Retina (tissue), 1 donor: ENCODE data around the gene HS3ST6.
"Not testable (repeated sequence)": the region's sequence is repeated elsewhere in the genome, so short reads cannot be mapped to it uniquely, and the experiment has no call there.

ENCODE experiments used
- DNase-seq: peaks from one replicate; pipeline ENCODE4 v3.0.0-alpha.2; 2016

HS3ST6 gene

GRCh38 chr16:1946495-1947368, 28.5 kb upstream of the HS3ST6 start:
- no peak for DNase-seq

GRCh38 chr16:1945559-1946391, 27.6 kb upstream of the HS3ST6 start:
- DNase-seq: no peak

GRCh38 chr16:1944612-1945199, 26.5 kb upstream of the HS3ST6 start:
- DNase-seq: no peak

GRCh38 chr16:1942810-1943726, 24.9 kb upstream of the HS3ST6 start, which contains the start of gene MSRB1:
TSS of gene MSRB1 (minus strand) at chr16:1943199. CDS start at chr16:1943156, 43 bp downstream.
- DNase-seq: peak; percentile 93

GRCh38 chr16:1942047-1942809, 24.0 kb upstream of the HS3ST6 start:
- DNase-seq: no peak

- no peak for DNase-seq
Measured at GRCh38 chr16:1941162-1942046, 23.2 kb upstream of the HS3ST6 start.

GRCh38 chr16:1940273-1941161, 22.3 kb upstream of the HS3ST6 start:
- DNase-seq: no peak

GRCh38 chr16:1939833-1940232, 21.6 kb upstream of the HS3ST6 start:
- DNase-seq: not testable (repeated sequence)

- no peak for DNase-seq
Measured at GRCh38 chr16:1938910-1939309, 20.7 kb upstream of the HS3ST6 start.

- DNase-seq: no peak
Measured at GRCh38 chr16:1938316-1938715, 20.1 kb upstream of the HS3ST6 start.

- no peak for DNase-seq
Measured at GRCh38 chr16:1936945-1937479, 18.8 kb upstream of the HS3ST6 start.

- no peak for DNase-seq
Measured at GRCh38 chr16:1933097-1933661, 15.0 kb upstream of the HS3ST6 start.

GRCh38 chr16:1932050-1933028, 14.1 kb upstream of the HS3ST6 start:
- no peak for DNase-seq

- DNase-seq: no peak
Measured at GRCh38 chr16:1930338-1930720, 12.1 kb upstream of the HS3ST6 start.

GRCh38 chr16:1929578-1930337, 11.5 kb upstream of the HS3ST6 start:
- DNase-seq: peak; percentile 95

GRCh38 chr16:1929105-1929504, 10.9 kb upstream of the HS3ST6 start:
- DNase-seq: no peak

- no peak for DNase-seq
Measured at GRCh38 chr16:1926271-1926670, 8.1 kb upstream of the HS3ST6 start.
